ENCODE measurements around the gene DCAF11.
A peak's percentile ranks its signal among the peaks of the same experiment; 100 is the strongest.

The DCAF11 gene

DNA sequence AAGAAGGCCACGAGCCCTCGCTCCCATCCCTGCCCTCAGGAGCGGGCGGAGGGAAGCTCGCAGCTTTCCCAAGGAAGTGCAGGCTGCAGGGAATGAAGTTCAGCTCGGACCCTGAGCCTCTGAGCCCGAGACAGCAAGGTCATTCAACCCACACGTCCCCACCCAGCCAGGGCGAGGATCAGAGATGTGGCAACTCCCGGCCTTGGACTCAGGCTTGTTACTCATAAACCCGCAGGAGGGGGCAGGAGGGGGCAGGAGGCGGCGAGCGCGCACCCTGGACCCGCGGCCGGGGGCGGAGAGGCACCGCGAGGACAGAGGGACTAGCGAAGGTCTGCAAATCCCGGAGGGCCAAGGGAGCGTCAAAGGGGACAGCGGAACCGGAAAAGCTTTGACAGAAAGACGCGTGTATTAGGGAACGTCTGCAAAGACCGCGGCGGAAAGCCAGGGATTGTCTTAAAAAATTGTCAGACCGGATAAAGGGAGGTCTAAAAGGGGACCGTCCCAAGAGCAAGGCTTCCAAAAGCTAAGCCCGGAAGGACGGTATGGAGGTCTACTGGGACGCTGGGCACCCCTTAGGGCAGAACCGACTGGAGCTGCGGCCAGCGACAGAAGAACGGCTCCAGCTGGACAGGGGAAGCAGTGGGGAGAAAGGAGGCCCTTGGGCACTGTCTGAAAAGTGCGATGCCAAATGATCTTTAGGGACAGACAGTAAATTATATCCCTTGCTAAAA is 611 bp upstream of the DCAF11 start:
- no peaks in the 10 kb centered on the region for H3K9me3 ChIP-seq (ENCODE audit: control insufficient read depth, insufficient read depth, low read length)
- no peaks in the 10 kb centered on the region for H3K27me3 ChIP-seq (ENCODE audit: control insufficient read depth, insufficient read depth, low read length)
- peak overlapping the region; percentile 66 for H3K9ac ChIP-seq (ENCODE audit: low read depth, low read length)
- no peaks in the 10 kb centered on the region for H3K4me1 ChIP-seq (ENCODE audit: control insufficient read depth, insufficient read depth, low read length)
- H3K27ac ChIP-seq (ENCODE audit: low read depth, low read length), result peak overlapping the region; percentile 97
- H3K4me3 ChIP-seq (ENCODE audit: low read depth, low read length), result peak overlapping the region; percentile 92
- peaks cover 26% of the 10 kb centered on the region for H3K36me3 ChIP-seq (ENCODE audit: control insufficient read depth, insufficient read depth, low read length)

DNA sequence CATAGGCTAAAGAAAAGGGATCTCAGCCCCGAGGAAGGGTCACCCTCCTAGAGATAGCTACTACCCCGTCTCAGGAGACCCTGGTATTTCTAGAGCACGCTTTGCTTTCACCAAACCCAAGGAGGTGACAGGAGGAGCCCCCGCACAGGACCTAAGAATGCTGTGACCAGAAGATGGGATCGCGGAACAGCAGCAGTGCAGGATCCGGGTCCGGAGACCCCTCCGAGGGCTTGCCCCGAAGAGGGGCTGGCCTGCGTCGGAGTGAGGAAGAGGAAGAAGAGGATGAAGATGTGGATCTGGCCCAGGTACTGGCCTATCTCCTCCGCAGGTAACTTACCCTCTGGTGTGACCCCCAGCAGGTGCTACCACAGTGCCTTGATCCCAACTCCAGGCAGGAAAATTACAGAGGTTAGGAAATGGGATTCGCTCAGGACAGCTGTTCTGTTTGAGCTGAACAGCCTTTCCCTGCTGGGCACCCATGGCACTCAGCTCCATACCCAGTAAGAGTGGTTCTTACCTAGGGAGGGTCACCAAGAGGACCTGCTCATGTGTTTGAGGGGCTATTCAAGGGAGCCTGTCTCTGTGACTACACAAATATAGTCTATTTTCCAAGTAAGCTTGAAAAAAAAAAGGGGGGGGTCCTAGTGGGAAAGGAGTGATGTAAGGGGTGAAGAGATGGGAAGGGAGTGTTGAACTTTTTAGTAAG is 998 bp downstream of the DCAF11 start:
- no peaks in the 10 kb centered on the region for H3K9me3 ChIP-seq (ENCODE audit: control insufficient read depth, insufficient read depth, low read length)
- no peaks in the 10 kb centered on the region for H3K4me1 ChIP-seq (ENCODE audit: control insufficient read depth, insufficient read depth, low read length)
- peak overlapping the region; percentile 92 for H3K4me3 ChIP-seq (ENCODE audit: low read depth, low read length)
- H3K9ac ChIP-seq (ENCODE audit: low read depth, low read length), result peak overlapping the region; percentile 55
- no peaks in the 10 kb centered on the region for H3K27me3 ChIP-seq (ENCODE audit: control insufficient read depth, insufficient read depth, low read length)
- H3K27ac ChIP-seq (ENCODE audit: low read depth, low read length), result peak overlapping the region; percentile 73
- peaks cover 38% of the 10 kb centered on the region for H3K36me3 ChIP-seq (ENCODE audit: control insufficient read depth, insufficient read depth, low read length)

DNA sequence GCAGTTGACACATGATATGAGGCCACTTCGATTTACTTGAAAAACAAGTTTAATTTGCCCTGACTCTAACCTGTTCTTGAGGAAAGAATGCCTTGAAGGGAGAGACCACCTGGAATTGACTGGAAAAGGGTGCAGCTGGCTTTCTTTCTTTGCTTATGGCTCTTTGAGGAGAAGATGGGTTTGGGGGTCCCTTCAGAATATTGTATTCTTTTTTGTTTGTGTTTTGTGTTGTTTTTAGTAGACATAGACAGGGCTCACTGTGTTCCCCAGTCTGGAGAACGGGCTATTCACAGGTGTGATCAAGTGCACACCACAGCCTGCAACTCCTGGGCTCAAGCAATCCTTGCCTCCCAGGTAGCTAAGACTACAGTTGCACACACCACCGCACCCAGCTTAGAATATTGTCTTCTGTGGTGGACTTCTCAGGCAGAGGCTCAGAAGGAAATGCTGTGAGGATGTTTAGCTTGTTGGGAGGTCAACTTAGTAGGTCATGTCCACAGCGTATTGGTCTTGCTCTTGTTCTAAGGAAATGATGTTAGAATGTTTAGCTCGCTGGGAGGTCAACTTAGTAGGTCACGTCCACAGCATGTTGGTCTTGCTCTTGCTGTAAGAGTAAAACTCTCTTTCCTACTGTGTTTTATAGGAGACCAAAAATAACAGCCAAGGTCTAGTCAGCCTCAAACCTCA is 1.7 kb downstream of the DCAF11 start:
- no peaks in the 10 kb centered on the region for H3K4me1 ChIP-seq (ENCODE audit: control insufficient read depth, insufficient read depth, low read length)
- H3K9me3 ChIP-seq (ENCODE audit: control insufficient read depth, insufficient read depth, low read length), result no peaks in the 10 kb centered on the region
- no peaks in the 10 kb centered on the region for H3K27me3 ChIP-seq (ENCODE audit: control insufficient read depth, insufficient read depth, low read length)
- H3K27ac ChIP-seq (ENCODE audit: low read depth, low read length), result no peak overlapping the region
- peak overlapping the region; percentile 92 for H3K4me3 ChIP-seq (ENCODE audit: low read depth, low read length)
- H3K9ac ChIP-seq (ENCODE audit: low read depth, low read length), result no peak overlapping the region
- peaks cover 45% of the 10 kb centered on the region for H3K36me3 ChIP-seq (ENCODE audit: control insufficient read depth, insufficient read depth, low read length)

DNA sequence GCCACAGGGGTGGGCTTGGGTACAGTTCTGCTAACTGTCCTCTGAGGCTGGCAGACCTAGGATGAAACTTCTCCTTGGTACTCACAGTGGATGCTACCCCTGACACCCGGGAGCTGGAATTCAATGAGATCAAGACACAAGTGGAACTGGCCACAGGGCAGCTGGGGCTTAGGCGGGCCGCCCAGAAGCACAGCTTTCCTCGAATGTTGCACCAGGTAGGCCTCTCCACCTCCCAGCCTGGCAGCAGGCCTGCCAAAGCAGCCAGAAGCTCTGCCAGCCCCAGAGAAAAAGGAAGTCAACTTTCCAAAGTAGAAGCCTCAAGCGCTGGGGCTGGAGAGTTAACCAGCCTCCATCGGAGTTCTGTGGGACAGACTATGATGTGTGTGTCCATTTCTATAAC is 2.6 kb downstream of the DCAF11 start:
- H3K9ac ChIP-seq (ENCODE audit: low read depth, low read length), result no peak overlapping the region
- no peaks in the 10 kb centered on the region for H3K4me1 ChIP-seq (ENCODE audit: control insufficient read depth, insufficient read depth, low read length)
- no peaks in the 10 kb centered on the region for H3K9me3 ChIP-seq (ENCODE audit: control insufficient read depth, insufficient read depth, low read length)
- H3K4me3 ChIP-seq (ENCODE audit: low read depth, low read length), result no peak overlapping the region
- peaks cover 53% of the 10 kb centered on the region for H3K36me3 ChIP-seq (ENCODE audit: control insufficient read depth, insufficient read depth, low read length)
- no peak overlapping the region for H3K27ac ChIP-seq (ENCODE audit: low read depth, low read length)
- no peaks in the 10 kb centered on the region for H3K27me3 ChIP-seq (ENCODE audit: control insufficient read depth, insufficient read depth, low read length)

DNA sequence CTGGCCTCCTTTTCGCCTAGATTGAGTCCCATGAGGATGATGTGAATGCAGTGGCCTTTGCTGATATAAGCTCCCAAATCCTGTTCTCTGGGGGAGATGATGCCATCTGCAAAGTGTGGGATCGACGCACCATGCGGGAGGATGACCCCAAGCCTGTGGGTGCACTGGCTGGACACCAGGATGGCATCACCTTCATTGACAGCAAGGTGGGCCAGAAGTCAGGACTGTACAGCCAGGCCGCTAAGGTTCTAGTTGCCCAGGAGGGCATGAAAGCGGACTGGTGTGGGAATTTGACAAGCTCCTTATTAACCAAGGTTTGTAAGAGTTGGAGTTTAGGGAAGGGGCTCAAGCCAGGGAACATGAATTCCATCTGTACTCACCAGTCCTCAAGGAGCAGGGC is 5.1 kb downstream of the DCAF11 start:
- no peaks in the 10 kb centered on the region for H3K4me1 ChIP-seq (ENCODE audit: control insufficient read depth, insufficient read depth, low read length)
- peaks cover 74% of the 10 kb centered on the region for H3K36me3 ChIP-seq (ENCODE audit: control insufficient read depth, insufficient read depth, low read length)
- H3K27ac ChIP-seq (ENCODE audit: low read depth, low read length), result no peak overlapping the region
- no peaks in the 10 kb centered on the region for H3K27me3 ChIP-seq (ENCODE audit: control insufficient read depth, insufficient read depth, low read length)
- no peak overlapping the region for H3K9ac ChIP-seq (ENCODE audit: low read depth, low read length)
- no peak overlapping the region for H3K4me3 ChIP-seq (ENCODE audit: low read depth, low read length)
- H3K9me3 ChIP-seq (ENCODE audit: control insufficient read depth, insufficient read depth, low read length), result no peaks in the 10 kb centered on the region

DNA sequence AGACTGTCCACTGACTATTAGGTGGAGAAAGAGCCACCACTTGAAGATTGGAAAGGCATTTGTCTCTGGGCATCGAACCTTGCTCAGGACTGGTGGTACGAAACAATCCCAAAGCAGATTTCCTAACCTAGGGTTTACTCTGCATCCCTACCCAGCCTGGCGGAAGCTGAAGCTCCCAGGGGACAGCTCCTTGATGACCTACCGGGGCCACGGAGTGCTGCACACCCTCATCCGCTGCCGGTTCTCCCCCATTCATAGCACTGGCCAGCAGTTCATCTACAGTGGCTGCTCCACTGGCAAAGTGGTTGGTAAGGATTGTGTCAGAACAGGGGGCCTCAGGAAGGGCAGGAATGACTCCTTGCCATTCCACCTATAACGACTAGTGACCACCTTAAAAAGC is 6.6 kb downstream of the DCAF11 start:
- Histone ChIP-seq H3K36me3 (ENCODE audit: control insufficient read depth, insufficient read depth, low read length) (peaks cover 74% of the 10 kb centered on the region), H3K27me3 (ENCODE audit: control insufficient read depth, insufficient read depth, low read length) (no peaks in the 10 kb centered on the region), H3K27ac (ENCODE audit: low read depth, low read length) (no peak overlapping the region), H3K9ac (ENCODE audit: low read depth, low read length) (no peak overlapping the region), H3K4me3 (ENCODE audit: low read depth, low read length) (no peak overlapping the region), H3K9me3 (ENCODE audit: control insufficient read depth, insufficient read depth, low read length) (no peaks in the 10 kb centered on the region), H3K4me1 (ENCODE audit: control insufficient read depth, insufficient read depth, low read length) (no peaks in the 10 kb centered on the region)

DNA sequence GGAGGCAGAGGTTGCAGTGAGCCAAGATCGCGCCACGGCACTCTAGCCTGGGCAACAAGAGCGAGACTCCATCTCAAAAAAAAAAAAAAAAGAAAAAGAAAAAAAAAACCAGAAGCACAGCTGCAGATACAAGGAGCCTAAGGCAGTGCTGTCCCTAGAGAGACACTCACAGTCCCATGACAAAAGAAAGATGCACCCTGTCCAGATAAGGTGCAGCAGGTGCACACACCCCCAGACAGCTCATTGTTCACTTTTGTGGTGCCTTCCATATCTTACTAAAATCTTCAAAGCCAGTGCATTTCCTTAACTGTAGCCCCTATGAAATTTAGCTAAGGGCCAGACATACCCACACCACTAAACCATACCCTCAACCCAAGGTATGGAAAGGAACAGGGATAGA is 7.8 kb downstream of the DCAF11 start:
- H3K36me3 ChIP-seq (ENCODE audit: control insufficient read depth, insufficient read depth, low read length), result peaks cover 64% of the 10 kb centered on the region
- no peak overlapping the region for H3K4me3 ChIP-seq (ENCODE audit: low read depth, low read length)
- H3K9ac ChIP-seq (ENCODE audit: low read depth, low read length), result no peak overlapping the region
- no peaks in the 10 kb centered on the region for H3K27me3 ChIP-seq (ENCODE audit: control insufficient read depth, insufficient read depth, low read length)
- H3K27ac ChIP-seq (ENCODE audit: low read depth, low read length), result no peak overlapping the region
- no peaks in the 10 kb centered on the region for H3K4me1 ChIP-seq (ENCODE audit: control insufficient read depth, insufficient read depth, low read length)
- H3K9me3 ChIP-seq (ENCODE audit: control insufficient read depth, insufficient read depth, low read length), result no peaks in the 10 kb centered on the region

DNA sequence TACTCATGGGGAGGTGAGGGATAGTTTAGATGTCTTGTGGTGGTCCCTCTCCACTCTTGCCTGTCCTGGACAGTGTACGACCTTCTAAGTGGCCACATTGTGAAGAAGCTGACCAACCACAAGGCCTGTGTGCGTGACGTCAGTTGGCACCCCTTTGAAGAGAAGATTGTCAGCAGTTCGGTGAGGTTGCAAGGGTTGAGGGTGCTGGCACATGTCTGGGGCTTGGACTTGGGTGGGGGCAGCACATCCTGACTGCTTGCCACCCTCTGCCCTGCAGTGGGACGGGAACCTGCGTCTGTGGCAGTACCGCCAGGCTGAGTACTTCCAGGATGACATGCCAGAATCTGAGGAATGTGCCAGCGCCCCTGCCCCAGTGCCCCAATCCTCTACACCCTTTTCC is 8.3 kb downstream of the DCAF11 start:
- Histone ChIP-seq H3K9ac (ENCODE audit: low read depth, low read length) (no peak overlapping the region), H3K4me1 (ENCODE audit: control insufficient read depth, insufficient read depth, low read length) (no peaks in the 10 kb centered on the region), H3K27me3 (ENCODE audit: control insufficient read depth, insufficient read depth, low read length) (no peaks in the 10 kb centered on the region), H3K4me3 (ENCODE audit: low read depth, low read length) (no peak overlapping the region), H3K9me3 (ENCODE audit: control insufficient read depth, insufficient read depth, low read length) (no peaks in the 10 kb centered on the region), H3K36me3 (ENCODE audit: control insufficient read depth, insufficient read depth, low read length) (peaks cover 59% of the 10 kb centered on the region), H3K27ac (ENCODE audit: low read depth, low read length) (no peak overlapping the region)

DNA sequence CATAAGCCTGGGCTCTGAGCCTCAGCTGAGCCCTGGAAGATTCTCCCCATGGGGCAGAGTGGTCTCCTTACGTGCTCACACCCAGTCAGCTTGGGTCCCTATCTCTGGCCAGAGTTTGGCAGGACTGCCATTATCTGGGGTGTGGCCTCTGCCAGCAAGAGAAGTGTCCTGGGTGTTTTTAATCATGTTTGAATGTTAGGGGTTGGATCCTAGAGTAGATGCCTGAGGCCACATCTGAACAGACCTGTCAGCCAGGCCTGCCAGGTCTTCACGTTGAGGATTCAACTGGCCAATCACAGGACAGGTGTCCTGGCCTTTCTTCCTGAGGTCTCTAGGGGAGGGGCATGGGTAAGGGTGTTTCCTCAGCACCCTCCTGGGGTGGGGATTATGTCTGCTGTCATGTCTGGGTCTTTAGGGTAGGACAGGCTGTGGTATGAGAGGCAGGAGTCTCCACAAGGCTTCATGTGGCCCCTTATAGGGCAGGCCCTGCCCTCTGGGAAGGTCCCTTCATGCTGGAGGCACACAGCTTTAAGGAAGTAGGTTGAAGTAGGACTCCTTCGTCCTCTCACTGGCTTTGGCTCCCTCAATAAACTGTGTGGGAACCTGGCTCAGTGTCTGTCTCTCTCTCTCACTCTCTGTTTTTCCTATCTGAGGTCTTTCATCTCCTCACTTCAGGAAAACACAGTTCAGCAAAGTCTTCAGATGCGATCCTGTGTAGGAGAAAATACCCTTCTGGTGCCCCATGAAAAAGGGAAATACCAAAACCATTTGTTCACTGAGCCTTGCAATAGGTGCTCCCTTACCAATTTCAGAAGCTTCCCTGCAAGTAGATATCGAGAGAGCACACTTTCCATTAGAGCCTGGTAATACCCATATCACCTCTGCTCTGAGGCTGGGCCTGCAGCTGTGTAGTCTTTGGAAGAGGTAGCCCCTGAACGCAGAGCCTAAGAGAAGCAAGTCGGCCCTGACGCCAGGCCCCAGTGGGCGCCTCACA is 9.1 kb downstream of the DCAF11 start:
- H3K36me3 ChIP-seq (ENCODE audit: control insufficient read depth, insufficient read depth, low read length), result peaks cover 51% of the 10 kb centered on the region
- no peaks in the 10 kb centered on the region for H3K27me3 ChIP-seq (ENCODE audit: control insufficient read depth, insufficient read depth, low read length)
- no peak overlapping the region for H3K9ac ChIP-seq (ENCODE audit: low read depth, low read length)
- H3K9me3 ChIP-seq (ENCODE audit: control insufficient read depth, insufficient read depth, low read length), result no peaks in the 10 kb centered on the region
- no peak overlapping the region for H3K4me3 ChIP-seq (ENCODE audit: low read depth, low read length)
- no peaks in the 10 kb centered on the region for H3K4me1 ChIP-seq (ENCODE audit: control insufficient read depth, insufficient read depth, low read length)
- no peak overlapping the region for H3K27ac ChIP-seq (ENCODE audit: low read depth, low read length)

DNA sequence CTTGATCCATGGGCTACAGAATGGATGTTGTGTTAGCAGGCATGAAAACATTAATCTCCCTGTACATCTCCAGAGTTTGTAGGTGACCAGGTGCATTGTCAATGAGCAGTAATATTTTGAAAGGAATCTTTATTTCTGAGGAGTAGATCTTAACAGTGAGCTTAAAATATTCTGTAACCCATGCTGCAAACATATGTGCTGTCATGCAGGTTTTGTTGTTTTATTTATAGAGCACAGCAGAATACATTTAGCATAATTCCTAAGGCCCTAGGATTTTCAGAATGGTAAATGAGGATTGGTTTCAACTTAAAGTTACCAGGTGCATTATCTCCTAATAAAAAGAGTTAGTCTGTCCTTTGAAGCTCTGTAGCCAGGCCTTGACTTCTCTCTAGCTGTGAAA is 12.4 kb downstream of the DCAF11 start:
- peaks cover 22% of the 10 kb centered on the region for H3K36me3 ChIP-seq (ENCODE audit: control insufficient read depth, insufficient read depth, low read length)

More for the DNA sequence above, 12.4 kb downstream of the DCAF11 start:
- Histone ChIP-seq H3K9me3 (ENCODE audit: control insufficient read depth, insufficient read depth, low read length) (no peaks in the 10 kb centered on the region), H3K4me3 (ENCODE audit: low read depth, low read length) (no peak overlapping the region), H3K27me3 (ENCODE audit: control insufficient read depth, insufficient read depth, low read length) (no peaks in the 10 kb centered on the region), H3K4me1 (ENCODE audit: control insufficient read depth, insufficient read depth, low read length) (no peaks in the 10 kb centered on the region), H3K27ac (ENCODE audit: low read depth, low read length) (no peak overlapping the region), H3K9ac (ENCODE audit: low read depth, low read length) (no peak overlapping the region)

All from HUES48 (cell line).